GM18526 (cell line): ENCODE measurements around the gene AQP1.

ENCODE experiments used
- POLR2A ChIP-seq: IDR thresholded peaks from 3 replicates; pipeline ENCODE4 v1.6.1; 2011; ENCODE audit not compliant: insufficient read length; ENCODE audit errors: extremely low read depth

The AQP1 gene

DNA sequence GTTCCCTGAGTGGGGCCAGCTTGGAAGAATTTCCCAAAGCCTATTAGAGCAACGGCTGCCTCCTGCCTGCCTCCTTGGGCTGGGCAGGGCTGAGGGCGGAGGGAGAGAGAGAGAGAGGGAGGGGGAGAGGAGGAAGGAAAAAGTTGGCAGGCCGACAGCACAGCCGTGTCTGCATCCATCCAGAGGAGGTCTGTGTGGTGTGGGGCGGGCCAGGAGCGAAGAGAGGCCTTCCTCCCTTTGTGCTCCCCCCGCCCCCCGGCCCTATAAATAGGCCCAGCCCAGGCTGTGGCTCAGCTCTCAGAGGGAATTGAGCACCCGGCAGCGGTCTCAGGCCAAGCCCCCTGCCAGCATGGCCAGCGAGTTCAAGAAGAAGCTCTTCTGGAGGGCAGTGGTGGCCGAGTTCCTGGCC is at the start of gene AQP1:
TSS of gene AQP1 (plus strand) at position 293 of the 409 bp plus-strand sequence. CDS start at position 350, 57 bp downstream.
- TF ChIP-seq POLR2A, result no peak

GRCh38 chr7:30862995-30863705 is 48.5 kb upstream of the AQP1 start:
- TF ChIP-seq POLR2A, result no peak

DNA sequence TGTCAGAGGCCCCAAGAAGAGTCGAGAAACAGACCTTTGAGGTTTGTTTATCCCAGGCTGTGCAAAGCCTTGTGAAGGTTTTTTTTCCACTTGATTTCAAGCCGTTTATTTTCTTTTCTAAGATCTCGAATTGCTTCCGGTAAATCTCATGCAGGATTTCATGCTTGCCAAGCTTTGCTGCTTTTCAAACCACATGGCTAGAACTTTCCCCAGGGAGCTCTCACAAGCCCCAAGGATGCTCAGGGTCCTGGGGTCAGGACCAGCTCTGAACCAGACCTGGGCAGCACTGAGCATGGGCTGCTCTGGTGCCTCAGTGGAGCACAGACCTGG is 48.0 kb upstream of the AQP1 start:
- no peak for TF ChIP-seq POLR2A

- no peak for TF ChIP-seq POLR2A
Observed at GRCh38 chr7:30864101-30864500, 47.6 kb upstream of the AQP1 start.

DNA sequence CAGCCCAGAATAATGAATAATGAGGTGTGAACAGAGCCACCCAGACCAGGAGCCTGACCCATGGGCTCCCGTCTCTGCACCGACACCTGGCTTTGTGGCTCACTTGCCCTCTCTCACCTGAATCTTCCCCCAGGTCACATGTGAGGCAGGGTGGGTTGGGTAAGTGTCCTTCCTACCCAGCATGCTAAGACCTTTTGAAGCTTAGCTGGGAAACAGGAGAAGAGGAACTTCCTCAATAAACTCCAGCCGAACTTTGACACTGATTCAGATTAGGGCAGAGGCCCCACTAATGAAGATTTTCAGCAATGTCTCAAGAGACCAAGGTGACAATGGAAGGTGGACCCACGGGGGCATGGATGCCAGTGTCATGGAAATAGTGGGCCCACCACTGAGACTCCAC is 46.6 kb upstream of the AQP1 start:
- no peak for TF ChIP-seq POLR2A

DNA sequence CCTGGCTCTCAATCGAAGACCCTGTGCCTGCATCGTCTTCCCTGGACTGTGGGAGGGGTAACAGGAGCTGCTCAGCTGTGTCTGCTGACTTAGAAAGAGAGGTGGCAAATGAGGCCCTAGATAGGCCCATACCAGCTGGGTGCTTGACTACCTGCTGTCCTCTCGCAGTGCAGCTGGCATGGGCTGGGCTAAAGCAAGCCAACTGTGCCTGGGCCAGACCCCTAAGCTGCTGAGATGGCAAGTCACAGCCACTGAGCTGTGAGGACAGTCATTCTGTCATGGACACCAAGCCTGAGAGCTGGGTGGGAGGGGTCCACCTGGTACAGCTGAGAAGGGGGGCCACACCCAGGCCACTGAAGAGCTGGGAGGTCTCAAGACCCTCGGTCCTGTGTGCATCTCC is 45.8 kb upstream of the AQP1 start:
- TF ChIP-seq POLR2A, result no peak

- TF ChIP-seq POLR2A, result no peak
Observed at GRCh38 chr7:30866939-30867338, 44.7 kb upstream of the AQP1 start.

- TF ChIP-seq POLR2A, result no peak
Observed at GRCh38 chr7:30867483-30867882, 44.2 kb upstream of the AQP1 start.

- no peak for TF ChIP-seq POLR2A
Observed at GRCh38 chr7:30869794-30870611, 41.6 kb upstream of the AQP1 start.

GRCh38 chr7:30870821-30871518 is 40.7 kb upstream of the AQP1 start:
- no peak for TF ChIP-seq POLR2A

DNA sequence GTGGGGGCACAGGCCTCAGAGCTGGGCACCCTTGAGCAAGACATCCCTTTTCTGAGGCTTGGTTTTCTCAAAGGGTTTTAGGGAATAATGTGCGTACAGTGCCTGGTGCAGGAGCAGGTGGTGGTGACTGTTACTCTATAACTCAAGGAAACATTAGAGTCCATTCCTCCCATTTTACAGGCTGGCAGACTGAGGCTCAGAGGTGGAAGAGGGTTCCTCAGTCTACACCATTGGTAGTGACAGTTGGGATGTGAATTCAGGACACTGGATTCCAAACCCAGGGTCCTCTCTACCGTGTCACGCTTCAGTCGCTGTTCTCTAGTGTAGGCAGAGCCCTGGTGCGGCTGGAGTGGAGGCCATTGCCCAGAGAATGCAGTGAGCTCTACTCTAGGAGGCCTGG is 40.0 kb upstream of the AQP1 start:
- TF ChIP-seq POLR2A, result no peak

DNA sequence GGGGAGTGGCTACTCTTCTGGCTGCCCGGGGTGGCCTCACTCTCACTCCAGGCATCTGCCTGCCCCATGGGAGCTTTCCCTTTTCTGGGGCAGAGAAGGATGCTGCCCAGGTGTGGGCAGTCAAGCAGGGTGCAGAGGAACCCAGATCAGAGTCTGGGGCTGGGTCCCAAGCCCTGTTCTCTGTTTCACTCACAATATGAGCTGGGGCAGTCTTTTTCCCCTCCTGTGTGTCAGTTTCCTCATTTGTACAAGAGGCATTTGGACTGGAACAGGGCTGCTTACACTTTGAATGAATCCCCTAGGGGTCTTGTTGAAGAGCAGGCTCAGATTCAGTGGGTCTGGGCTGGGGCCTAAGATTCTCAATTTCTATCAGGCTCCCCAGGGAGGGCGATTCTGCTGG is 38.4 kb upstream of the AQP1 start:
- TF ChIP-seq POLR2A, result no peak

DNA sequence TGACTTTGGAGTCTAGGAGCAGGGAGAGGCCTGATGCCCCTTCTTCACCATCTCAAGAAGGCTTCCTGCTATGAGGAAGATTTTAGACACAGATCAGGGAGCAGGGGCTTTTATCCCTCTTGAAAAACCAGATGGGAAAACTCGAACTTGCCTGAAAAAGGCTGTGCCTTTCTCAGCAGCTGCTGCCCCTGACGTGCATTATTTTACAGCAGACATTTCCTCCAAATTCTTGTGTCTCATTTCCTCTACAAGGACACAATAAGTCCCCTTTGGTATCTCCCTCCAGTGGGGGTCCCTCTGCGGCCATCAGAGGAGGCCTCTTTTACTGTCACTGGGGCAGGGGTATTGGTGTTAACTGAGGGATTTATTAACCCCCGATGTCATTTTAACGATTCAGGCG is 38.0 kb upstream of the AQP1 start:
- TF ChIP-seq POLR2A, result no peak

DNA sequence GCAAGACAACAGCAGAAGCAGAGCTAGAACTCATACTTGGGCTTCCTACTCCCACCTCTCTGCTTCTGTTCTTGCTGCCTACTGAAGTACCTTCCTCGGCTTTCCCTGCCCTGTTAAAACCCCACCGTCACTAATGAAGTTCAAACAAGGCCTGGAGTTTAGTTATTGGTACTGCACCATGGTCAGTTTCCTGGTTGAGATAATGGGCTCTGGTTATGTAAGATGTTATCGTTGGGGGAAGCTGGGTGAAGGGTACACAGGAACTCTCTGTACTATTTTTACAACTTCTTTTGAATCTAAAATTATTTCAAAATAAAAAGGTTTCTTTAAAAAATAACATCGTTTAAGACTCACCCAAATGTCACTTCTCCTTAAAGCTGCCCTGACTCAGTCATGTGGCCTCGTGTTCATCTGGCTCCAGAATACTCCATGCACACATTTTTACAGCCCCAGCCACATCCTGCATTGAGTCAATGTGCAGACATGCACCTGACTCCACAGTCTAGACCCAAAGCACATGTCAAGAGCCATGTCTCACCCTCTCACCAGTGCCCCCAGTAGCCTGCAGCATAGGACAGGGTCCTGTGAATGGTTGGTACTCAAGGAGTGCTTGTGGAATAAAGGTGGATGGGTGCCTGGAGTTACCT is 36.9 kb upstream of the AQP1 start:
- no peak for TF ChIP-seq POLR2A

DNA sequence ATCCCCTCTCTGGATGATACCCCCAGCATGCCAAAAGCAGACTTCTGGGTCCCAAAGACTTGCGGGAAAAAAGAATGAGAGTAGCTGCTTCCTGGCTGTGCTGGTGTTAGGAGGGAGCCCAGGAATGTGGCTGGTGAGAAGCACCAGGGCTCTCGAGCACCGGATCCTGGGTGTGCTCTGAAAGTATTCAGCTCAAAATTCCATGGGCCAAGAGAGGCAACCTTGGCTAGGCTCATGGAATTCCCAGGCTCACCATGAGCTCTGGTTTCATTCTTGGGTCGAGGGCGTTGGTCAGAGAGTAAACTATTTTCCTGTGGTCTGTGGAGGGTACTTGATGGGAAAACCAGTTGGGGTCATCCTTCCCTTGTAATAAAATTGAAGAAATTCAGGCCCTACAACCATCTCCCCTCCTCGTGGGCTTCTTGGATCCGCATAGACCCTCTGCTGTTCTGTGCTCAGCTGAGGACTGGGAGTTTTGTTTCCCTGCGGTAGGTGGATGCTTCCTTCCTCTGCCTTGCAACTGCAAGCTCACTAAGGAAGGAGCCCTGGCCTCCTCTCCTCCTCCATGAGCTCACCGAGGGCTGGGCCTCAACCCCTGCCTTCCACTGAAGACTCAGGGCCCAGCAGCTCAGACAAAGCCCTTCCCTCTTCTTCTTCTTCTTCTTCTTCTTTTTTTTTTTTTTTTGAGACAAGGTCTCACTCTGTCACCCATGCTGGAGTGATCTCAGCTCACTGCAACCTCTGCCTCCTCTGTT is 34.5 kb upstream of the AQP1 start:
- TF ChIP-seq POLR2A, result no peak
